GM19023 (cell line): Measurements from ENCODE around the gene VMA21.

ENCODE experiments used
- ATAC-seq: cut with Tn5 transposase; IDR thresholded peaks from one replicate; pipeline ENCODE4 v1.9.1; 2021; ENCODE audit warnings: mild to moderate bottlenecking, moderate library complexity; ENCODE audit not compliant: unreplicated experiment

Gene VMA21, protein sequence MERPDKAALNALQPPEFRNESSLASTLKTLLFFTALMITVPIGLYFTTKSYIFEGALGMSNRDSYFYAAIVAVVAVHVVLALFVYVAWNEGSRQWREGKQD

GRCh38 chrX:151396825-151397740 lies at the start of gene VMA21:
Gene VMA21, plus strand, starts transcription at chrX:151397206. Its CDS starts 103 bp downstream, at chrX:151397309.
- ATAC-seq: peak; percentile 85

DNA sequence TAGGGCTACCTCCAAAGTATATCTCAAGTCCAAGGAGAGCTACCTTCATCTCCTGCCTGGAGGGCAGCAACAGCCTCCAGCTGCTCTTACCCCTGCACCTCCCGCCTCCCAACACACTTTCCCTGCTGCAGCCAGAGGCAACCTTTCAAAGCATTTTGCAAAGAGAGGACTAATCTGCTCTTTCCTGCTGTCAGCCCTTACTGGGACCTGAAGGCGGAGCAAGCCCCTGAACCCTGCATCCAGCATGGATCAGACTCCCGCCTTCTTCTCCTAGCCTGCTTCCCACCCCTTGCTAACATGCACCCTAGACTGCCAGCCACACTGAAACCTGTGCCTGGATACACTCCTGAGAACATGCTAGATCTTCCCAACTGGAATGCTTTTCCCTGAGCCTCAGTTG lies 37.7 kb upstream of the VMA21 start:
- ATAC-seq: no peak

DNA sequence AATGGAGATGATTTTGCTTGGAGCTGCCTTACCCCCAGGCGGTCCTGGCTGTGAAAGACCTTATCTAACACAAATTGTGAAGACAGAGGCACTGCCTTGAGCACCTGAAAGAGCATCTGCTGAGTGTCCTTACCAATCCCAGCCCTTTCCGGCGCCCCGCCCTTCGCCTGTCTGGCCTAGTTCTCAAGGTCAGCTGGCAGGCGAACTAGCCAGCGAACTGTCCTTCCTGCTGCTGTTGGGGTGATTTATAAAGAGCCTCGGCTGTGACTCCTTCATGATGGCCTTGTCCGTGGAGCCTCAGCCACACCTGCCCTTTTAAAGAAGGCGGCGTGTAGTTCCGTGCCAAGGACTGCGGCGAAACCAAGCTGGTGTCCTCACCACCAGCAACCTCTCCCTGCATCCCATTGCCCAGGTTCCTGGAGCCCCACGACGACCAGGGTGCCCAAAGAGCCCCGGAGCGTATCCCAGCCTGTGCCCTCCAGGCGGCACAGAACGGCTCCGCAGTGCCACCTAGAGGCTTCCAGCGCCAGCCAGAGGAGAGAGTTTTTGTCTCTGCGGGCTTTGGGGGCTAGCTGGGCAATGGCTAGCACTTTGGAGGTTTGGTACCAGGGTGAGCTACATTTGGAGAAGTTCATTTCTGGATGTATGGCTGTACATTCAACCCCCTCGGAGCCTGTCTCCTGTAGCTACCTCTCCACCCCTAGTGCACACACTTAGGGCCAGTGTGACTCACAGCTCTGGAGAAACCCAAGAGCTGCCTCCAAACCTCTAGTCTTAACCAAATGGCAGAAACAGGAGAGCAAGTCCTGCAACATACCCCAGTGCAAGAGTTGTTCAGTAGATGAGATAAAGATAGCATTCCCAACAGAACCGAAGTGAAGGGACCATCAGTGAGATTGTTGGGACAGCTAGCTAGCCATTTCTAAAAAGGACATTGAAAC lies 36.8 kb upstream of the VMA21 start:
- peak; percentile 83 for ATAC-seq

DNA sequence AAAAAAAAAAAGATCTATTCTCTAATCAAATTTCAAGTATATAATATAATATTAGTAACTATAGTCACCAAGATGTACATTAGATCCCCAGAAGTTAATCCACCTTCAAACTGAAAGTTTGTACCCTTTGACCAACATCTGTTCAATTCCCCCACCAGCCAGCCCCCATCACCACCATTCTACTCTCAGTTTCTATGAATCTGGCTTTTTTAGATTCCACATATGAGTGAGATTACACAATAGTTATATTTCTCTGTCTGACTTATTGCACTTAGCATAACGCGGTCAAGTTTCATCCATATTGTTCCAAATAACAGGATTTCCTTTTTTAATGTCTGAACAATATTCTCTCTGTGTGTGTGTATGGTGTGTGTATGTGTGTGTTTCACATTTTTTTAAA lies 33.7 kb upstream of the VMA21 start:
- no peak for ATAC-seq

DNA sequence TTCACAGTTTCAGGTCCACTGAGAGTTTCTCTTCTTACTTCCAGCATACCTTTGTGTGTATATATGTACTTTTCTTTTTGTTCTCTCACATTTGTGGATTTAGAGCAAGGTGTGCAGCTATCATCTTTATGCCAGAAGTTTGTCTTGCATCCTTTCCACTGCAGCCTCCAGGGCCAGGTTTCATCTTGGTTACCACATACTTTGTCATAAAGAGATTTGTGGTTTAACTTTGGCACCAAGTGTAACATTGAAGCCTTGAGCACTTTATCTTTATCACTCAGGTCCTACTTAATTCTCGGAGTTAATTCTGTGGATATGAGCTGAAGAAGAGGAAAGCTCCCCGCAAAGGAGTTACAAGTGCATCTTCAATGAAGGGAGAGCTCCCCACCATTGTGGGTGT lies 31.4 kb upstream of the VMA21 start:
- no peak for ATAC-seq

DNA sequence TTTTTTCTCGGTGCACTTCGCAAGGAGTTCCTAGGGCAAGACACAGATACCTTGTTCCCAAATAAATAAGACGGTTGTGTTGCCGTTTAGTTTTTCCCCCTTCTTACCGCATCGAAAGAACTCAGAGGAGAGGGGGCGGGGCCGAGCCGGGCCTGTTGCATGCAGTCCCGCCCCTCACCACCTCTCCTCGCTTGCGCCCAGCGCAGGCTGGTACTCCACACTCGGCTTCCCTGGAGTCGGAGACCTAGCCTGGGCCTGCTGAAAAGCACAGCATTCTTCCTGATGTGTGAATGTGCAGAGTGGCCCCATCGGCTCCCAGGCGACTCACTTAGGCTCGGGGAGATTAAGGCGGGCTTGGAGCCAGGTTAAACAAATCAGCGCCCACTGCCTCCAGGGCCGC lies 26.1 kb upstream of the VMA21 start:
- ATAC-seq: no peak

DNA sequence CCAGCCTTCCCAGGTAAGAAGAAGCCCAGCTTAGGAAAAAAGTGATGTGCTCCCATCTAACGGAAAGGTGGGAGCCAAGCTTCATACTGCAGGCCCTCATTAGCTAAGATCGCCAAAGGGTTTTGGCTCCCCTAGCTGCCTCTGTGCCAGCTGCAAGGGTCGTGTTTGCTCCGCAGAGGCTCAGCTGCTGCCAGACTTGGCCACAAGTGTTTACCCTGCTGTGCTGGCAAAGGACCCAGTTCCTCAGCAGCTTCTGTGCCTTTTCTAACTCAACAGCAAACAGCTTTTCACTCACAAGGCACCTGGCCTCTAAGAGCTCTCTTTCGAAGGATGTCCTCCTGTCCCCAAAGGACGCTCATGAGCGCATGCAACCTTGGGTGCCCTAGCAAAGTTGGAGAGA lies 12.2 kb upstream of the VMA21 start:
- ATAC-seq: no peak

DNA sequence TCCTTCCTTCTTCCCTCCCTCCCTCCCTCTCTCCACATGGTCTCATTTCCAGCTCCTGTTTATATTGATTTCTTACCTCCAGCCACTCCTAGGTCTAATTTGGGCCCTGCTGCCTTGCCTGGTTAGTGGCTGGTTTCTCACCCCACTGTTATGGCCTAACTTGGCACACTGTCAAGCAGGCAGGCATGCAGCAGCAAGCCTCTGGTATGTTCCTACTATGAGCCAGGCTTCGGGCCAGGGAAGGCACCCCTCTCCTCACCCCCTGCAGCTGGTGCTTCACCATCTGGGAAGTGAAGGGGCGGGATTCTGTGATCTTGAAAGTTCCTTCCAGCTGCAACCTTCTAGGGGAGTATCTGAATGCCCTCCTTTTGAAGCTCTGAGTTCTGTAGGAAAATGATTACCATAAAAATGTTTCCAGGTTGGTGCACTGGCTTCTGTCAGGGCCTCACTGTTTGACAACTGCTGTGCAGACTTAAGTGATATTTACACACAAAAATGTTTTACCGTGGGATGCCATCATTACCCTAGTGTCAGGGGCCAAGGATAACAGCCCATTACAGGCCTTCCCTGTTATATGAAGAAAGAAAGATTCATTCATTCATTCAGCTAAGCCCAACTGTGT lies 10.1 kb upstream of the VMA21 start:
- ATAC-seq: no peak

DNA sequence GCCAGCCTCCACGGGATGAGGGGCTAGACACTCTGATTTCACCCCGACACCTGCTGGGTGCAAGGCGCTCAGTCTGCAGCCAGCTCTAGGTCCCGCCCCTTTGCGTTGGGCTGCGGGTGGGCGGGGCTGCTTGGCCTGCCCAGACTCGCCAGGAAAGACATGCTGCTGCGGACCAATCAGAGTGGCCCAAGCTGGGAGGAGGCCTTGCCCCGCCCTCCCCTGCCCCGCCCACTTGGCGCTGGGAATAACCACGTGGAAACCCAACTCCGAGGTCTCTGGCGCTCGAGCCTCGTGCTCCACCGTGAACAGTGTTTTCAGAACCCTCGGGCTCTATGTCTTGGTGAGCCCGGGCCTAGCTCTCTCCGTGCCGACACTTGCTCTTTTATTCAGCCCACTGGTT lies 5.3 kb upstream of the VMA21 start:
- ATAC-seq: no peak

- ATAC-seq: no peak
These were observed 3.5 kb upstream of the VMA21 start for GRCh38 chrX:151393514-151393913.

GRCh38 chrX:151396042-151396824 lies 773 bp upstream of the VMA21 start:
- ATAC-seq: peak; percentile 34

DNA sequence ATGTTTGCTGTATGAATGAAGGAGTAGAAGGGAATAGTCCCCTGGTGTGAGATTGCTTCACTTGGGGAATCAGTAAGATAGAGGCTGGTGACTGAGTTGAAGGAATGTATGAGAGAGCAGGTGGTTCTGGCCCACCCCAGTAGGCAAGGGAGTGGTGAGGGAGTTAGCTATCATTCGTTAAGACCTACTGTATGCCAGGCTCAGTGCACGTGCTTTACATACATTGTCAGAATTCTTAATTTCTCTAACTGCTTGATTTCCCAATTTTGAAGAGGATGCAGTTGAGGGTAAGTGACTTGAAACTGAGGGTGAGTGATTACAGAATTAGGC lies 700 bp downstream of the VMA21 start:
- ATAC-seq: no peak

DNA sequence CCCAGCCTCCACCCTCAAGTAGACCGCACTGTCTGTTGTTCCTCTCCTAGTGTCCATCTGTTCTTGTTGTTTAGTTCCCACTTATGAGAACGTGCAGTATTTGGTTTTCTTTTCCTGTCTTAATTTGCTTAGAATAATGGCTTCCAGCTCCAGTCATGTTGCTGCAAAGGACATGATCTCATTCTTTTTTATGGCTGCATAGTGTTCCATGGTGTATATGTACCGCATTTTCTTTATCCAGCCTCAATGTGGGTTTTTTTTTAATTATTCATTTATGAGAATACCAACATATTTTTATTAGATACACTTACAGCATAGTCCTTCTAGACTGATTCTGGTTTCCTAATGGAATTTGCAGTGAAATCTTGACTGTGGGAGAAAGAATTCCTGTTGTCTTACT lies 1.3 kb downstream of the VMA21 start:
- no peak for ATAC-seq

DNA sequence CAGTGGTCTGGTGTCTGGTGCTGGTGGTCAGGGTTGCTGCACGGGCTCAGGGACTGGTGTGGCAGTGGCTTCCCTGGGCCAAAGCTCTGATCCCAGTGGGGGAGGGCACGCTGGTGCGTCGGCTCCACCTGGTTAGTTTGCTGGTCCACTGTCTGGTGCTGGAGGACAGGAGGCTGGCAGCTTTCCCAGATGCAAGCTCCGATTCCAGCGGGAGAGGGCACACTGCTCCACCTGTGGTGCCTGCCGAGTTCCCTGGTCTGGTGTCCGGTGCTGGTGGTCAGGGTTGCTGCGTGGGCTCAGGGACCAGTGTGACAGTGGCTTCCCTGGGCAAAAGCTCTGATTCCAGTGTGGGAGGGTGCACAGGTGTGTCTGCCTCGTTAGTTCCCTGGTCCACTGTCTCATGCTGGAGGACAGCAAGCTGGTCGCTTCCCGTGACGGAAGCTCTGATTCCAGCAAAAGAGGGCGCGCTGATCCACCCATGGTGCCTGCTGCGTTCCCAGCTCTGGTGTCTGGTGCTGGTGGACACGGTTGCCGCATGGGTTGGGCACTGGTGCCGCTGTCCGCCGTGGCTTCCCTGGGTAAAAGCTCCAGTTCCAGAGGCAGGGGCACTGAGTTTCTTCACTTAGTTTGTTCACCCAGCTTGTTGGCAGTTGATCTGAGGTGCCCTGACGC lies 5.8 kb downstream of the VMA21 start:
- no peak for ATAC-seq

GRCh38 chrX:151416579-151416978 lies 19.6 kb downstream of the VMA21 start:
- ATAC-seq: no peak

GRCh38 chrX:151419782-151420181 lies 22.8 kb downstream of the VMA21 start:
- no peak for ATAC-seq

GRCh38 chrX:151424505-151424904 lies 27.5 kb downstream of the VMA21 start:
- no peak for ATAC-seq

- ATAC-seq: no peak
These were observed 51.5 kb downstream of the VMA21 start for GRCh38 chrX:151448509-151448908.

- ATAC-seq: no peak
These were observed 61.8 kb downstream of the VMA21 start for GRCh38 chrX:151458824-151459223.
